Measurements from ENCODE around the gene C1orf232. TPM values are rescaled to one million over a fixed set of nuclear protein-coding genes. Genes with fewer than 3 reads are reported as not detected.

The C1orf232 gene
- total and polyA plus RNA-seq, 9 of the 15 experiments (the other 6 are each of a cell fraction or from before 2014, with no cell fraction given), result not detected

DNA sequence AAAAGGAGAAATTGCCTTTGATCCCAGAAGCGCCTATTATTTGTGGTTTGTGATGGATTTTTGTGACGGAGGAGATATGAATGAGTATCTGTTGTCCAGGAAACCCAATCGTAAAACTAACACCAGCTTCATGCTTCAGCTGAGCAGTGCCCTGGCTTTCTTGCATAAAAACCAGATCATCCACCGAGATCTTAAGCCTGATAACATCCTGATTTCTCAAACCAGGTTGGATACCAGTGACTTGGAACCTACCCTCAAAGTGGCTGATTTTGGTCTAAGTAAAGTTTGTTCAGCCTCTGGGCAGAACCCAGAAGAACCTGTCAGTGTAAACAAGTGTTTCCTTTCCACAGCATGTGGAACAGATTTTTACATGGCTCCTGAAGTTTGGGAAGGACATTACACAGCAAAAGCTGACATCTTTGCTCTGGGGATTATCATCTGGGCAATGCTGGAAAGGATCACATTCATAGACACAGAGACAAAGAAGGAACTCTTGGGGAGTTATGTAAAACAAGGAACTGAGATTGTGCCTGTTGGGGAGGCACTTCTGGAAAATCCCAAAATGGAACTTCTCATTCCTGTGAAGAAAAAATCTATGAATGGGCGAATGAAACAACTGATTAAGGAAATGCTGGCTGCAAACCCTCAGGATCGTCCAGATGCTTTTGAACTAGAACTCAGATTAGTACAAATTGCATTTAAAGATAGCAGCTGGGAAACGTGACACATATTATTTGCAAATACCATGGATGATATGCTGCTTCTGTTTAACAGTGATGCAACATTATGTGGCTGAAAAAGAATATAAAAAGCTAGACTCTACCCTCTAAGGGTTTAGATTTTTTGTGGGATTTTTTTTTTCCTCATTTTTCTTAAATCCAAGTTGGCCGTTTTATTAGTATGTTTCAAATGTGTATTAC, 46.6 kb downstream of the C1orf232 start (continued):
- 0 out of 2 replicates have a peak, but pooled peaks have one; percentile 23 for TF ChIP-seq SMAD4 (CRISPR knock-in tag; conservative IDR thresholded peaks at IDR 0.05)
- peak; percentile 95 for TF ChIP-seq SMARCB1 (IDR thresholded peaks at IDR 0.05; ENCODE audit: insufficient read length, low read depth)
- no peak for TF ChIP-seq NFYB (IDR thresholded peaks at IDR 0.05; ENCODE audit: extremely low read depth, insufficient read length)
- TF ChIP-seq DACH1 (IDR thresholded peaks at IDR 0.05; ENCODE audit: partially characterized antibody), result peak; percentile 52
- 0 out of 2 replicates have a peak, but pooled peaks have one; percentile 38 for TF ChIP-seq GATAD2A (IDR thresholded peaks at IDR 0.05)
- TF ChIP-seq ZNF263 (CRISPR knock-in tag; IDR thresholded peaks at IDR 0.05; ENCODE audit: borderline replicate concordance), result peak; percentile 45; the same call in 1 of the 2 replicates
- TF ChIP-seq FOXK2 (conservative IDR thresholded peaks at IDR 0.05 in 1 of 2, IDR thresholded peaks at IDR 0.05 in 1 of 2; ENCODE audit: low read depth in 2 of 2), result peak; percentile 37 to 51; a peak in 1 of 4 replicates
- no peak; the same call in 1 of the 2 replicates for TF ChIP-seq RNF2 (IDR thresholded peaks at IDR 0.05)
- no peak for TF ChIP-seq ATF1 (CRISPR knock-in tag; IDR thresholded peaks at IDR 0.05)
- 0 out of 2 replicates have a peak, but pooled peaks have one; percentile 16 for TF ChIP-seq ATF1 (tag; IDR thresholded peaks at IDR 0.05)
- TF ChIP-seq FOXA3 (CRISPR knock-in tag; conservative IDR thresholded peaks at IDR 0.05 in 1 of 2, IDR thresholded peaks at IDR 0.05 in 1 of 2), result peak in 1 of 2 experiments; percentile 64; a peak in 1 of 4 replicates
- peak; percentile 35; the same call in 1 of the 2 replicates for TF ChIP-seq BRD4 (IDR thresholded peaks at IDR 0.05)
- TF ChIP-seq, protein P1, sequence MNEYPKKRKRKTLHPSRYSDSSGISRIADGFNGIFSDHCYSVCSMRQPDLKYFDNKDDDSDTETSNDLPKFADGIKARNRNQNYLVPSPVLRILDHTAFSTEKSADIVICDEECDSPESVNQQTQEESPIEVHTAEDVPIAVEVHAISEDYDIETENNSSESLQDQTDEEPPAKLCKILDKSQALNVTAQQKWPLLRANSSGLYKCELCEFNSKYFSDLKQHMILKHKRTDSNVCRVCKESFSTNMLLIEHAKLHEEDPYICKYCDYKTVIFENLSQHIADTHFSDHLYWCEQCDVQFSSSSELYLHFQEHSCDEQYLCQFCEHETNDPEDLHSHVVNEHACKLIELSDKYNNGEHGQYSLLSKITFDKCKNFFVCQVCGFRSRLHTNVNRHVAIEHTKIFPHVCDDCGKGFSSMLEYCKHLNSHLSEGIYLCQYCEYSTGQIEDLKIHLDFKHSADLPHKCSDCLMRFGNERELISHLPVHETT (CRISPR knock-in tag; conservative IDR thresholded peaks at IDR 0.05 in 1 of 2, IDR thresholded peaks at IDR 0.05 in 1 of 2), result peak in 1 of 2 experiments; percentile 43; a peak in 1 of 4 replicates
- TF ChIP-seq, protein P2, sequence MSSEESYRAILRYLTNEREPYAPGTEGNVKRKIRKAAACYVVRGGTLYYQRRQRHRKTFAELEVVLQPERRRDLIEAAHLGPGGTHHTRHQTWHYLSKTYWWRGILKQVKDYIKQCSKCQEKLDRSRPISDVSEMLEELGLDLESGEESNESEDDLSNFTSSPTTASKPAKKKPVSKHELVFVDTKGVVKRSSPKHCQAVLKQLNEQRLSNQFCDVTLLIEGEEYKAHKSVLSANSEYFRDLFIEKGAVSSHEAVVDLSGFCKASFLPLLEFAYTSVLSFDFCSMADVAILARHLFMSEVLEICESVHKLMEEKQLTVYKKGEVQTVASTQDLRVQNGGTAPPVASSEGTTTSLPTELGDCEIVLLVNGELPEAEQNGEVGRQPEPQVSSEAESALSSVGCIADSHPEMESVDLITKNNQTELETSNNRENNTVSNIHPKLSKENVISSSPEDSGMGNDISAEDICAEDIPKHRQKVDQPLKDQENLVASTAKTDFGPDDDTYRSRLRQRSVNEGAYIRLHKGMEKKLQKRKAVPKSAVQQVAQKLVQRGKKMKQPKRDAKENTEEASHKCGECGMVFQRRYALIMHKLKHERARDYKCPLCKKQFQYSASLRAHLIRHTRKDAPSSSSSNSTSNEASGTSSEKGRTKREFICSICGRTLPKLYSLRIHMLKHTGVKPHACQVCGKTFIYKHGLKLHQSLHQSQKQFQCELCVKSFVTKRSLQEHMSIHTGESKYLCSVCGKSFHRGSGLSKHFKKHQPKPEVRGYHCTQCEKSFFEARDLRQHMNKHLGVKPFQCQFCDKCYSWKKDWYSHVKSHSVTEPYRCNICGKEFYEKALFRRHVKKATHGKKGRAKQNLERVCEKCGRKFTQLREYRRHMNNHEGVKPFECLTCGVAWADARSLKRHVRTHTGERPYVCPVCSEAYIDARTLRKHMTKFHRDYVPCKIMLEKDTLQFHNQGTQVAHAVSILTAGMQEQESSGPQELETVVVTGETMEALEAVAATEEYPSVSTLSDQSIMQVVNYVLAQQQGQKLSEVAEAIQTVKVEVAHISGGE (CRISPR knock-in tag; IDR thresholded peaks at IDR 0.05), result peak in 1 of 3 experiments; percentile 46; a peak in 1 of 6 replicates
- TF ChIP-seq, protein P3, sequence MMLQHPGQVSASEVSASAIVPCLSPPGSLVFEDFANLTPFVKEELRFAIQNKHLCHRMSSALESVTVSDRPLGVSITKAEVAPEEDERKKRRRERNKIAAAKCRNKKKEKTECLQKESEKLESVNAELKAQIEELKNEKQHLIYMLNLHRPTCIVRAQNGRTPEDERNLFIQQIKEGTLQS (IDR thresholded peaks at IDR 0.05), result peak; percentile 93
- TF ChIP-seq, protein P3 (CRISPR knock-in tag; conservative IDR thresholded peaks at IDR 0.05), result no peak
- TF ChIP-seq NCOR1 (IDR thresholded peaks at IDR 0.05), result peak; percentile 25; the same call in 1 of the 2 replicates
- no peak for TF ChIP-seq SREBF1 (IDR thresholded peaks at IDR 0.05; ENCODE audit: borderline replicate concordance, low read depth, low read length)
- TF ChIP-seq, protein P4, sequence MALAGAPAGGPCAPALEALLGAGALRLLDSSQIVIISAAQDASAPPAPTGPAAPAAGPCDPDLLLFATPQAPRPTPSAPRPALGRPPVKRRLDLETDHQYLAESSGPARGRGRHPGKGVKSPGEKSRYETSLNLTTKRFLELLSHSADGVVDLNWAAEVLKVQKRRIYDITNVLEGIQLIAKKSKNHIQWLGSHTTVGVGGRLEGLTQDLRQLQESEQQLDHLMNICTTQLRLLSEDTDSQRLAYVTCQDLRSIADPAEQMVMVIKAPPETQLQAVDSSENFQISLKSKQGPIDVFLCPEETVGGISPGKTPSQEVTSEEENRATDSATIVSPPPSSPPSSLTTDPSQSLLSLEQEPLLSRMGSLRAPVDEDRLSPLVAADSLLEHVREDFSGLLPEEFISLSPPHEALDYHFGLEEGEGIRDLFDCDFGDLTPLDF (CRISPR knock-in tag; IDR thresholded peaks at IDR 0.05), result peak; percentile 28; the same call in 1 of the 2 replicates
